ENCODE measurements around the gene CCDC40. TPM values are rescaled to one million over a fixed set of nuclear protein-coding genes. Genes with fewer than 3 reads are reported as not detected.

CCDC40 gene
- total RNA-seq, 1 experiment from 2014 or later: 7.5 TPM

DNA sequence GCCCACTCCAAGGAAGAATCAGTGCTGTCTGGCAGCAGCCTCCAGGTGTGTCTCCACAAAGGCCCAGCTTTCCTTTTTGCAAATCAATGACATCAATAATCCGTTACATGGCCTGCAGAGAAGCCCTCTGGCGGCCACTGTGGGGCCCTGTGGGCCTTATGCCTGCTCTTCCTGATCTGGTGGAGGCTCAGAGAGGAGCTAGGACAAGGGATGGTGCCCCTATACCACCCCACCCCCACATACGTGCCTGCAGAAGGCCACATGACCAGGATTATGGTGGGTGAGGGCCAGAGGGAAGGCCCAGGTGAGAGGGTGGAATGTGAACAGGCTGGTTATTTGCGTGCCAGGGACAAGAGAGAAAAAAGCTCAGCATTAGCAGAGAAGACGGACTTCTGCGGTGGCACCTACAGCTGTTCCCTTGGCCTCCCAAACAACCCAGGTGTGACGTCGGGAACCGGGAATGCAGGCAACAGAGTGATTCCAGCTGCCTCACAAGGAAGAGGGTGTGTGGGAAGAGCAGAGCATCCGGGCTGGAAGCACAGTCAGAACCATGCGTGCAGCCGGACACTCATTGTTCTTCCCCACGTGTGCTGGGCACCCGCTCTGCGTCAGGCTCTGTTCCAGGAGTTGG, 88.0 kb downstream of the CCDC40 start:
- H4K20me1 ChIP-seq (ENCODE audit: low read length): no peaks in the 10 kb centered on the region
- TF ChIP-seq CTCF (conservative IDR thresholded peaks at IDR 0.05; ENCODE audit: low read depth, low read length) (peak; percentile 55), EZH2phosphoT487 (IDR thresholded peaks at IDR 0.05; ENCODE audit: borderline replicate concordance, low read length) (no peak)
- intact Hi-C loops (cut with micrococcal nuclease): no loop called here
- no peak overlapping the region for H3K4me3 ChIP-seq (ENCODE audit: low read length)
- POLR2A ChIA-PET (ENCODE audit: unreplicated experiment): no interaction called here
- no peaks in the 10 kb centered on the region for H3K9me3 ChIP-seq (ENCODE audit: low read length)
- H3K4me2 ChIP-seq (ENCODE audit: low read length): no peak overlapping the region
- H3K36me3 ChIP-seq (ENCODE audit: low read depth, low read length): no peaks in the 10 kb centered on the region
- H3K27ac ChIP-seq (ENCODE audit: low read length): no peak overlapping the region
- no peak overlapping the region for H2AFZ ChIP-seq (ENCODE audit: low read length)
- H3K9me2 ChIP-seq (replicated peaks; ENCODE audit: low read length): no peaks in the 10 kb centered on the region
- BruUV-seq (replicated peaks): no TSS peak
- no peaks in the 10 kb centered on the region for H3F3A ChIP-seq (ENCODE audit: low read length, unreplicated experiment)
- ATAC-seq (peak; percentile 39), DNase-seq (peak; percentile 28)
- peaks cover 10% of the 10 kb centered on the region for H3K4me1 ChIP-seq (ENCODE audit: insufficient read depth, low read length)
- H3K9ac ChIP-seq (ENCODE audit: low read length): no peak overlapping the region
- no peaks in the 10 kb centered on the region for H3K27me3 ChIP-seq (ENCODE audit: low read length)
- CTCF ChIA-PET: interaction anchor here (0.5 to 1.5 kb wide), 3 partner anchors 23 to 116 kb away, joined by 3 to 7 read pairs (median 6); partner anchors contain the start of genes GAA, SGSH and SLC26A11
- no peaks in the 10 kb centered on the region for H3K79me2 ChIP-seq (ENCODE audit: low read length)

GRCh38 chr17:80125656-80126448, 89.4 kb downstream of the CCDC40 start:
- no peaks in the 10 kb centered on the region for H3K79me2 ChIP-seq (ENCODE audit: low read length)
- H3K4me1 ChIP-seq (ENCODE audit: insufficient read depth, low read length): peaks cover 10% of the 10 kb centered on the region
- no peak overlapping the region for H2AFZ ChIP-seq (ENCODE audit: low read length)
- POLR2A ChIA-PET (ENCODE audit: unreplicated experiment): no interaction called here
- TF ChIP-seq EZH2phosphoT487 (IDR thresholded peaks at IDR 0.05; ENCODE audit: borderline replicate concordance, low read length): no peak
- no peaks in the 10 kb centered on the region for H3K36me3 ChIP-seq (ENCODE audit: low read depth, low read length)
- CTCF ChIA-PET: no interaction called here
- H3K27ac ChIP-seq (ENCODE audit: low read length): no peak overlapping the region
- no peaks in the 10 kb centered on the region for H3F3A ChIP-seq (ENCODE audit: low read length, unreplicated experiment)
- no peak for ATAC-seq
- no peak overlapping the region for H3K9ac ChIP-seq (ENCODE audit: low read length)
- H3K27me3 ChIP-seq (ENCODE audit: low read length): no peaks in the 10 kb centered on the region
- no peaks in the 10 kb centered on the region for H3K9me3 ChIP-seq (ENCODE audit: low read length)
- H3K4me3 ChIP-seq (ENCODE audit: low read length): no peak overlapping the region
- H3K9me2 ChIP-seq (replicated peaks; ENCODE audit: low read length): no peaks in the 10 kb centered on the region
- BruUV-seq (replicated peaks): no TSS peak
- H4K20me1 ChIP-seq (ENCODE audit: low read length): no peaks in the 10 kb centered on the region
- intact Hi-C loops (cut with micrococcal nuclease): no loop called here
- H3K4me2 ChIP-seq (ENCODE audit: low read length): no peak overlapping the region
- no peak for DNase-seq

DNA sequence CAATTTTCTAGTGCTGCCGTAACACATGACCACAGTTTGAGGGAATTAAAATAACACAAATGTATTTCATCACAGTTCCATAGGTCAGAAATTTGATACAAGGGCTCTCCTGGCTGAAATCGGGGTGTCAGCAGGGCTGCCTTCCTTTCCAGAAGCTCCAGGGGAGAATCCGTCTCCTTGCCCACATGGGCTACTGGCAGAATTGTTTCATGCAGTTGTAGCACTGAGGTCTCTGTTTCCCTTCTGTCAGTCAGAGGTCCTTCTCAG, 89.9 kb downstream of the CCDC40 start:
- no peaks in the 10 kb centered on the region for H3F3A ChIP-seq (ENCODE audit: low read length, unreplicated experiment)
- no TSS peak for BruUV-seq (replicated peaks)
- H3K4me3 ChIP-seq (ENCODE audit: low read length): no peak overlapping the region
- H3K79me2 ChIP-seq (ENCODE audit: low read length): no peaks in the 10 kb centered on the region
- ChIA-PET CTCF (no interaction called here), POLR2A (ENCODE audit: unreplicated experiment) (no interaction called here)
- no peak overlapping the region for H3K9ac ChIP-seq (ENCODE audit: low read length)
- ATAC-seq: no peak
- no peaks in the 10 kb centered on the region for H3K9me3 ChIP-seq (ENCODE audit: low read length)
- intact Hi-C loops (cut with micrococcal nuclease): no loop called here
- peaks cover 10% of the 10 kb centered on the region for H3K4me1 ChIP-seq (ENCODE audit: insufficient read depth, low read length)
- TF ChIP-seq CTCF (conservative IDR thresholded peaks at IDR 0.05; ENCODE audit: low read depth, low read length) (no peak), EZH2 (IDR thresholded peaks at IDR 0.05; ENCODE audit: low read length, unreplicated experiment) (no peak), EZH2phosphoT487 (IDR thresholded peaks at IDR 0.05; ENCODE audit: borderline replicate concordance, low read length) (no peak)
- H2AFZ ChIP-seq (ENCODE audit: low read length): no peak overlapping the region
- H3K27me3 ChIP-seq (ENCODE audit: low read length): no peaks in the 10 kb centered on the region
- no peak for DNase-seq
- H3K36me3 ChIP-seq (ENCODE audit: low read depth, low read length): no peaks in the 10 kb centered on the region
- H3K4me2 ChIP-seq (ENCODE audit: low read length): no peak overlapping the region
- no peaks in the 10 kb centered on the region for H3K9me2 ChIP-seq (replicated peaks; ENCODE audit: low read length)
- no peaks in the 10 kb centered on the region for H4K20me1 ChIP-seq (ENCODE audit: low read length)
- H3K27ac ChIP-seq (ENCODE audit: low read length): no peak overlapping the region
